Upper lobe of left lung (tissue), 6 donors: ENCODE measurements around the gene SLC2A10. TPM values are rescaled to one million over a fixed set of nuclear protein-coding genes. Genes with fewer than 3 reads are reported as not detected.

Source experiments
- ATAC-seq, 2 donors: fragments of 200-7000 bp; cut with Tn5 transposase; one replicate each; pipeline ENCODE4 v1.9.1; 2022; ENCODE audit warnings: mild to moderate bottlenecking in 2 of 2, moderate library complexity in 2 of 2; ENCODE audit not compliant: low FRiP score in 2 of 2
- DNase-seq, 2 donors: peaks; one replicate each; pipeline ENCODE4 v3.0.0-alpha.2; 2019 to 2020
- H3K27ac ChIP-seq, 4 donors: fragments of 200-600 bp; sonication (generic); one replicate each; pipeline ENCODE4 v1.5.1; 2016 to 2019
- H3K27me3 ChIP-seq, 4 donors: fragments of 200-600 bp; sonication (generic); one replicate each; pipeline ENCODE4 v1.5.1; 2017 to 2019
- H3K36me3 ChIP-seq, 4 donors: fragments of 200-600 bp; sonication (generic); one replicate each; pipeline ENCODE4 v1.5.1; 2016 to 2019
- H3K4me1 ChIP-seq, 4 donors: fragments of 200-600 bp; sonication (generic); one replicate each; pipeline ENCODE4 v1.5.1; 2018 to 2019
- H3K4me3 ChIP-seq, 4 donors: fragments of 200-600 bp; sonication (generic); one replicate each; pipeline ENCODE4 v1.5.1; 2017 to 2019; ENCODE audit warnings: mild to moderate bottlenecking in 2 of 4, moderate library complexity in 1 of 4
- H3K9me3 ChIP-seq, 4 donors: fragments of 200-600 bp; sonication (generic); one replicate each; pipeline ENCODE4 v1.5.1; 2018 to 2019
- CTCF ChIP-seq, 6 experiments: fragments of 450-650 bp in 4 of 6; fragments of 200-600 bp in 2 of 6; sonication (generic) in 2 of 6; IDR thresholded peaks; one replicate each; pipeline ENCODE4 v1.5.1; 2016 to 2019; ENCODE audit warnings: antibody characterized with exemption in 6 of 6
- EP300 ChIP-seq, 4 donors: sonication (generic); formaldehyde crosslinking; IDR thresholded peaks; one replicate each; pipeline ENCODE4 v1.5.1; 2017; ENCODE audit warnings: antibody characterized with exemption in 4 of 4, control low read depth in 2 of 4
- POLR2A ChIP-seq, 4 donors: fragments of 450-650 bp; IDR thresholded peaks; one replicate each; pipeline ENCODE4 v1.5.1; 2016 to 2017; ENCODE audit warnings: antibody characterized with exemption in 4 of 4, mild to moderate bottlenecking in 2 of 4
- POLR2AphosphoS5 ChIP-seq, 2 donors: sonication (generic); formaldehyde crosslinking; IDR thresholded peaks; one replicate each; pipeline ENCODE4 v1.5.1; 2017; ENCODE audit warnings: antibody characterized with exemption in 2 of 2
- WGBS, 2 donors: methylation state at CpG; one replicate each; pipeline ENCODE4 v1.1.5; 2017 to 2018; 5-methylcytosine and 5-hydroxymethylcytosine counted together
- total RNA-seq, 6 donors: library from RNA; depleted of rRNA in 4 of 6; stranded (reverse); fragments of >200 nt in 4 of 6; gene quantifications; one replicate each; pipeline versions ENCODE4 v1.1.0 to v1.2.1, GENCODE V29; 2016 to 2021
- donor health status: DM: no; HTN: no; CAD: no; lungs with moderate emphysema.
- donor health status: DM: no; HTN: yes; CAD: no; lungs with severe emphysema.

Gene SLC2A10
- total RNA-seq, 6 donors from 2014 or later, result 5.5 to 93.2 (median 13.8) TPM

DNA sequence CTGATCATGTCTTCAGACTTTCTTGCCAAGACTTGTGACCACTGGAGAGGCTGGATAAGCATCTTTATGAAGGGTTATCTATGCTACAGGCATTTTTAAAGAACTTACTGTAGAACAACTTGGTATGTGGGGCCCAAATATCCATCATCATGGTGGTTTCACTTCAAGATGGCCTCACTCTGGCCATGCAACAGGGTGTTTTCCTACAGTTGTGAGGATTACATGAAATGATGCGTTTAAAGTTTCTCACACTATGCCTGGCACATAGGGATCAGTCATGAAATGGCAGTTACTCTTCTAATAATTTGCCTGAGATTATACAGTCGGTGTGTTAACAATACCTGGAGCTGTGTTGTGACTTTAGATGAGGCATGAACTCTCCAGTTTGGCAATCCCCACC lies 13.0 kb downstream of the SLC2A10 start:
- Histone ChIP-seq H3K4me3 (no peak overlapping the region), H3K36me3 (peaks cover 0 to 9% (median 2%) of the 10 kb centered on the region in 4 donors), H3K4me1 (no peaks in the 10 kb centered on the region), H3K27me3 (no peaks in the 10 kb centered on the region), H3K27ac (no peak overlapping the region), H3K9me3 (peaks cover 0 to 14% (median 3%) of the 10 kb centered on the region in 4 donors)
- ATAC-seq, result no peak
- TF ChIP-seq EP300 (IDR thresholded peaks at IDR 0.05), result no peak
- no peak for TF ChIP-seq POLR2AphosphoS5 (IDR thresholded peaks at IDR 0.05)
- no peak for TF ChIP-seq POLR2A (IDR thresholded peaks at IDR 0.05)
- no peak for TF ChIP-seq CTCF (IDR thresholded peaks at IDR 0.05)
- WGBS, 2 donors, result 98 to 100% methylated on average over 2 of the region's 2 CpGs
- DNase-seq, result no peak

- Histone ChIP-seq H3K4me3 (no peak overlapping the region), H3K4me1 (no peaks in the 10 kb centered on the region), H3K27ac (no peak overlapping the region), H3K9me3 (peaks cover 0 to 14% (median 3%) of the 10 kb centered on the region in 4 donors), H3K27me3 (no peaks in the 10 kb centered on the region), H3K36me3 (peaks cover 0 to 9% (median 2%) of the 10 kb centered on the region in 4 donors)
- no peak for TF ChIP-seq POLR2A (IDR thresholded peaks at IDR 0.05)
- TF ChIP-seq EP300 (IDR thresholded peaks at IDR 0.05), result no peak
- TF ChIP-seq CTCF (IDR thresholded peaks at IDR 0.05), result no peak
- TF ChIP-seq POLR2AphosphoS5 (IDR thresholded peaks at IDR 0.05), result no peak
- 84 to 100% methylated on average over 1 of the region's 1 CpG for WGBS, 2 donors
- DNase-seq (no peak), ATAC-seq (no peak)
These were observed 13.6 kb downstream of the SLC2A10 start for GRCh38 chr20:46723039-46723438.

DNA sequence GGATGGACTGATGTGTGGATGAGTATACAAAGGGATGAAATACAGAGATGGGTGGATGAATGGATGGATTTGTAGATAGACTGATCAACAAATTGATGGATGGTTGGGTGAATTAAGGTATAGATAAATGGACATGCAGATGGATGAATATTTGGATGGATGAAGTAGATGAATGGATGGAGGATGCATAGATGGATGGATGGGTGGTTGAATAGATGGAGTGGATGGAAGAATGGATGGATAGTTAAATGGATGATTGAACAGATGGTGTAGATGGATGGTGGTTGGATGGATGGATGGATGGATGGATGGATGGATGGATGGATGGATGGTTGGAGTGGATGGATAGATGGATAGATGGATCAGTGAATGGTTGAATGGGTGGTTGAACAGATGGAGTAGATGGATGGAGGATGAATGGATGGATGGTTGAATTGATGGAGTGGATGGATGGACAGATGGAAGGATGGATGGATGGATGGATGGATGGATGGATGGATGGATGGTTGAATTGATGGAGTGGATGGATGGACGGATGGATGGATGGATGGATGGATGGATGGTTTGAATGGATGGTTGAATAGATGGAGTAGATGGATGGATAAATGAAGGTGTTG lies 15.0 kb downstream of the SLC2A10 start:
- Histone ChIP-seq H3K36me3 (peaks cover 3 to 9% (median 6%) of the 10 kb centered on the region in 4 donors), H3K9me3 (peaks cover 0 to 14% (median 3%) of the 10 kb centered on the region in 4 donors), H3K4me3 (no peak overlapping the region), H3K4me1 (no peaks in the 10 kb centered on the region), H3K27ac (no peak overlapping the region), H3K27me3 (no peaks in the 10 kb centered on the region)
- DNase-seq (no peak), ATAC-seq (no peak)
- 35 to 41% methylated on average over 1 of the region's 1 CpG for WGBS, 2 donors
- TF ChIP-seq POLR2AphosphoS5 (IDR thresholded peaks at IDR 0.05) (no peak), POLR2A (IDR thresholded peaks at IDR 0.05) (no peak), CTCF (IDR thresholded peaks at IDR 0.05) (no peak), EP300 (IDR thresholded peaks at IDR 0.05) (no peak)

- Histone ChIP-seq H3K4me3 (no peak overlapping the region), H3K36me3 (peaks cover 3 to 9% (median 6%) of the 10 kb centered on the region in 4 donors), H3K9me3 (peaks cover 0 to 12% (median 3%) of the 10 kb centered on the region in 4 donors), H3K27me3 (no peaks in the 10 kb centered on the region), H3K4me1 (no peaks in the 10 kb centered on the region), H3K27ac (no peak overlapping the region)
- 94 to 97% methylated on average over 13 to 26 of the region's 27 CpGs for WGBS, 2 donors
- no peak for TF ChIP-seq EP300 (IDR thresholded peaks at IDR 0.05)
- no peak for TF ChIP-seq POLR2A (IDR thresholded peaks at IDR 0.05)
- no peak for TF ChIP-seq CTCF (IDR thresholded peaks at IDR 0.05)
- no peak for TF ChIP-seq POLR2AphosphoS5 (IDR thresholded peaks at IDR 0.05)
- peak in 1 of 2 donors; percentile 32 for ATAC-seq
- DNase-seq, result peak in 1 of 2 donors; percentile 64
These were observed 16.0 kb downstream of the SLC2A10 start for GRCh38 chr20:46725186-46726165.
